ENCODE results near the gene ANXA9.

Gene ANXA9

DNA sequence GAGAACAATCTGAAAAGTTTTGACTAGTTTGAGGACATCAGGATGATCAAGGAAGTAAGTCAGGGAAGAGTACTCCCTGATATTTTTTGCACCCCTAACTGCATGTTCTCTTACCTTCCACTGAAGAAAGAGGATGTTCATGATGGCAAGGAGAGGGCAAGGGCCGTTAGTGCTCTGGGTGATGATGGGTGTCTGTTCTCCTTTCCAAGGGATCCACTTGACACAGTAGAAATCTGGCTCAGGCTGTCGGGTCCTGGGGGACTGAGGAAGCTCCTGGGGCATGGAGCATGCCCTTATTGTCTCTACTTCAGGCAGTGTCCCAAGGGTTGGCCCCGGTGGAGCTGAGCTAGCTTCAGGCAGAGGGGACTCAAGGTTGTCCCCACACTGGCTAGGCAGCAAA lies 20.0 kb downstream of the ANXA9 start:
- Mint-ChIP-seq H3K9me3 (no peaks in the 10 kb centered on the region), H3K27me3 (peaks cover 0 to 5% of the 10 kb centered on the region in 2 donors), H3K4me1 (ENCODE audit: low read depth in 2 of 2) (peaks cover 20% of the 10 kb centered on the region in 2 donors), H3K27ac (no peak overlapping the region), H3K36me3 (ENCODE audit: insufficient read depth) (peaks cover 8% of the 10 kb centered on the region), H3K4me3 (no peak overlapping the region)
- no peak for ATAC-seq (replicated peaks)
- DNase-seq: no peak

DNA sequence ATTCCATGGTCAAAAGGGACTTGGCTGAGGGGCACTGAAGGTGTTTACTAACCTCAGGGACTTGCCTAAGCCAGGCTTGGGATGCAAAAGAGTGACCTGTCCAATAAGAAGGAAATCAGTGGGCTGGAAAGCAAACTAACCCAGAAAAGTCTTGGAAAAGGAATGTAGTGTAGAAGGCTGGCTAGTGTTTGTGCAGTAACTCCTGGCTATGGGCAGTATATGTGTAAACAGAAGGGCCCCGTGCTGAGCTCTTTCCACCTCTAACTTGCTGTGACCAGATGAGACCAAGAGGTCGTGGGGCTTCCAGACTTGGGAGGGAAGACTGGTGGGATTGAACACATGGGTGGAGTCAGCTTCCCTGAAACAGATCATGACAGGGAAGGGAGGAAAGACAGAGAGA lies 20.5 kb downstream of the ANXA9 start:
- no peak for ATAC-seq (replicated peaks)
- Mint-ChIP-seq H3K27ac (peak overlapping the region in 1 of 2 donors; percentile 55), H3K4me1 (ENCODE audit: low read depth in 2 of 2) (peaks cover 25 to 26% of the 10 kb centered on the region in 2 donors), H3K4me3 (peak overlapping the region; percentile 9 to 35), H3K36me3 (ENCODE audit: insufficient read depth) (peaks cover 11% of the 10 kb centered on the region), H3K27me3 (no peaks in the 10 kb centered on the region), H3K9me3 (no peaks in the 10 kb centered on the region)
- DNase-seq: no peak

DNA sequence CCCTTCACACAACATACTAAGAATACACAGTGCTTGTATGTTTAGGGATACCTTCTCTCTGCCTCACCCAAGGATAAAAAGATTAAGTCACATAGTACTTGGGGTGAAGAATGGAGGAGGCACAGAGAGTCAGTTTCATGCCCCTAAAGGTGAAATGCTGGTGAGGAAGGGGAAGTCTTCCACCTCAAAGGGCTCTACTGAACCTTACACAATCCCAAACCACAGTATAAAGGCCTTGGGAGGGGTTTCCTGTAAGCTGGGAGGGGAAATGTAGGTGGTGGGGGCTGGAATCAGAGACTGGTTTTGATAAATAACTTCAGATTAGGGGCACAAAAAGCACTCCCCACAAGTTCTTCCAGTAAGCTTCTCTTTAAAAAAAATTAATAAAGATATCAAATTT lies 21.1 kb downstream of the ANXA9 start:
- Mint-ChIP-seq H3K9me3 (no peaks in the 10 kb centered on the region), H3K36me3 (ENCODE audit: insufficient read depth) (peaks cover 15% of the 10 kb centered on the region), H3K27me3 (no peaks in the 10 kb centered on the region), H3K4me1 (ENCODE audit: low read depth in 2 of 2) (peaks cover 29 to 30% of the 10 kb centered on the region in 2 donors), H3K4me3 (no peak overlapping the region), H3K27ac (peak overlapping the region in 1 of 2 donors; percentile 55)
- no peak for ATAC-seq (replicated peaks)
- no peak for DNase-seq

DNA sequence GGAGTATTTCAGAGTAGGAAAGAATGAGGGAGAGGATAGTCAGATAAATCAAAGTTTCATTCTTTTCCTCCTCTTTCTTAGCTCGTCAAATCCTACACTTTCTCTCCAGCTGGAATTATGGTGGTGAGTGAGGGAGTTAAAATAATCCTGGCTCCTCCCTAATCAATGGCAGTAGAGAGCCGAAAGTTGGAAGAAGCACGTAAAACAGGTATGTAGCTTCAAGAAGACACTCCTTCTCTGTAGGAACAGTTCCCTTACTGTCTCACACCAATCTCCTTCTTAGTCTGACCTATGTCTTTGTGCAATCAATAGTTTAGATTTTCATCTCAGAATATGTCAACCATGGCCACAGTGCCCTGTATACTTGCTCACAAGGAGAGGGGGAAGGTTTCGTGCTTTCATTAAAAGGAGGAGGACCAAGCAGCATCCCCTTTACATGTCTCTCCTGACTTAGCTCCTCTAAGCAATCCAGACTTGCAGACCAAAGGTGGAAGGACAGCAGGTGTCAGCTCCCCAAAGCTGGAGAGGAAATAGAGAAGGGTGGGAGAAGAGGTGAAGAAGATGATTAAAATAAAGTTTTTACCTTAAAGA lies 23.7 kb downstream of the ANXA9 start:
- peaks cover 43 to 46% of the 10 kb centered on the region in 2 donors for H3K4me1 Mint-ChIP-seq (ENCODE audit: low read depth in 2 of 2)
- H3K9me3 Mint-ChIP-seq: no peaks in the 10 kb centered on the region
- H3K36me3 Mint-ChIP-seq (ENCODE audit: insufficient read depth): peaks cover 26% of the 10 kb centered on the region
- peak overlapping the region; percentile 99 for H3K27ac Mint-ChIP-seq
- H3K4me3 Mint-ChIP-seq: peak overlapping the region; percentile 97 to 100
- no peak for DNase-seq
- no peak for ATAC-seq (replicated peaks)
- H3K27me3 Mint-ChIP-seq: no peaks in the 10 kb centered on the region

DNA sequence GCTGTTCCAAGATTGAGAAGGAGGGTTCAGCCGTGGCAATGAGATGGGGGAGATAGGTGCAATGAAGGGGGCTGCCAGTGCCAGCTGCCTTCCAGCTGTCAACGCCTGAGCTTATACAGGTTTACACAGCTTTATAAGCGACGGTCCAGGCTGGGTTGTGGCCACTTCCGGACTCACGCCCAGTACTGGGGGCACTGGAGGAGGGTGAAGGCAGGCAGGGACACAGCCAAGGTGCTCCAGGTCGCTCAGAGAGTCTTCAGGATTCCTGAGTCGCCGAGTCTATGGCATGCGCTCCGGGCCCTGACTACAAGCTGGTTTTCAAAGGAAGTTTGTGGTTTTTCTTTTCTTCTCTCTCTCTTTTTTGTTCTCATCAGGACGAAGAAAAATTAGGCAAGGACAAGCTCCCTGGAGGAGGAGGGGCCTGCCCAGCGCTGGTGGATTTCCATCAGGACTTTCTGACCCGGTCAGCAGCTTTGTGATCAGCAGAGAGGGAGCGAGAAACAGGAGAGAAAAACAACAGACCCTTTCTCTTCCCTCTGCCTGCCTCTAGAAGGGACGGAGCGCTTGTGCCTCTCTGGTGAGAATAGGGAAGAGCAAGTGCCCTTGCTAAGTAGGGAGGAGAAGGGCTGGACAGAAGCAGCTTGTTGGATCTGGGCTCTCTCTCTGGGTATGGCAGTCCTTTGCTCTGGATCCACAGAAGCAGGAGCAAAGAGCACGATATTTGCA lies 24.4 kb downstream of the ANXA9 start, which contains the start of gene MINDY1:
Gene MINDY1 (minus strand): TSS at position 576 of the 726 bp plus-strand sequence. CDS start 4,285 bp downstream, outside the sequence.
- Mint-ChIP-seq H3K9me3 (no peaks in the 10 kb centered on the region), H3K27ac (peak within 1 kb of the TSS; percentile 99), H3K4me1 (ENCODE audit: low read depth in 2 of 2) (peaks cover 46 to 50% of the 10 kb centered on the region in 2 donors), H3K4me3 (peak within 1 kb of the TSS; percentile 97 to 100), H3K36me3 (ENCODE audit: insufficient read depth) (peaks cover 26% of the 10 kb centered on the region), H3K27me3 (no peaks in the 10 kb centered on the region)
- DNase-seq (no peak), ATAC-seq (replicated peaks) (no peak)

DNA sequence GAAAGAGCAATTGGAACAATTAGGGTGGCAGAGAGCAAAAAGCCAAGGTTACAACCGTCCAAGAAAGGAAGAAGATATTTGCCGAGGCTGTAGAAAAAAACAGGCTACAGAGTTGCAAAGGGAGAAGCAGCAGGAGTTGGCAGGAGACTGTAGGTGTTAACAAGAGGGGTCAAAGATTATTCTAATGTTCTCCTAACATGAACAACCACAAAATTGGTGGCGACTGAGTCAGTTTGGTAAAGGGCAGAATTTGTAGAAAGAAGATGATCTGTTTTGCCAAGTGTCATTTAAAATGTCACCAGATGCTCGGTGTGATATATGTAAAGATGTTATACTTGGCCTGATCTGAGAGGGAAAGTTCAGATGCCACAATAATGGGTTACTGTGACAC lies 25.8 kb downstream of the ANXA9 start:
- no peaks in the 10 kb centered on the region for H3K27me3 Mint-ChIP-seq
- ATAC-seq (replicated peaks): no peak
- H3K4me1 Mint-ChIP-seq (ENCODE audit: low read depth in 2 of 2): peaks cover 42 to 47% of the 10 kb centered on the region in 2 donors
- peak overlapping the region; percentile 99 for H3K27ac Mint-ChIP-seq
- no peak for DNase-seq
- H3K9me3 Mint-ChIP-seq: no peaks in the 10 kb centered on the region
- H3K36me3 Mint-ChIP-seq (ENCODE audit: insufficient read depth): peaks cover 26% of the 10 kb centered on the region
- peak overlapping the region; percentile 97 to 100 for H3K4me3 Mint-ChIP-seq

DNA sequence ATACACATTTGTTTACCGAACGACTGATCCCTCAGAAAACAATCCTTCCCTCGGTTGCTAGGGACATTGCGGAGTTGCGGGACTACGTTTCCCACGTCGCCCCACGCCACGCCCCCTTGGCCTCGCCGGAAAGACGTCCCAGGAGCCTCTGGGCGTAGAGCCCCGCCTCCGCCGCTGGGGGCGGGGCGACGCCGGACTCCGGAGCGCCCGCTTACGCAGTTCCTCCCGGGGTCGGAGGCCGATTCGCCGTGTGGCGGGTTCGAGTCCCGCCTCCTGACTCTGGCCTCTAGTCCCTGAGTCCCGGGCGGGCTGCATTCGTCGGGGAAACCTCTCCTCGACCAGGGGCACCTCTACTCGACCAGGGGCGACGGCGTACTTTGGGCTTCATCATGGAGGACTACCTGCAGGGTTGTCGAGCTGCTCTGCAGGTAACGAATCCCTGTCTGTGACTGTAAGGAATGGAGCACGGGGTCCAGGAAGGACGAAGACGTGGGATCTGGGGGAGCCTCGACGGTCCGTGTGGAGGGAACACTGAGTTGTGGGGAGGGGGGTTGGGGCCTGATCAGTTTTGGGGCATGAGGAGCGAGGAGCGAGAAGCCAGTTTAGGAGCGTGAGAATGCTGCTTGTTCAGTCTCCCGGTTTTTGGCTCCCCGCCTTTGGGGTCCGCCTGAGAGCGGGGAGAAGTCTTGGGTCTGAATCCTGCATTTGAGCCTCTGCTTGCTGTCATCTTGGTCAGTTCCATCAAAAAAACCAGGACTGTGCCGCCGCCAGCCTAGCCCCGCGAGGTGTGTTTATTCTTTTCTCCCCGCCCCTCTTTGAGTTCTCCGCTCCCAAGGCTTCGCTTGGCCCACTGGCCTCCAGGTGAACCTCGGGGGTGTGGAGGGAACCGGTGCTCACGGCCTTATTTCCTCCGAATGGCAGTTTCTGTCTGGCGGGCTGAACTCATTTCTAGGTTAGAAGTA lies 26.4 kb downstream of the ANXA9 start, which contains the start of gene PRUNE1:
Gene PRUNE1 (plus strand): TSS at position 206 of the 962 bp plus-strand sequence. CDS start 184 bp downstream, at position 390.
- Mint-ChIP-seq H3K4me3 (peak within 1 kb of the TSS; percentile 97 to 100), H3K27me3 (no peaks in the 10 kb centered on the region), H3K27ac (peak within 1 kb of the TSS; percentile 99), H3K9me3 (no peaks in the 10 kb centered on the region), H3K4me1 (ENCODE audit: low read depth in 2 of 2) (peaks cover 39 to 48% of the 10 kb centered on the region in 2 donors), H3K36me3 (ENCODE audit: insufficient read depth) (peaks cover 26% of the 10 kb centered on the region)
- ATAC-seq (replicated peaks) (peak; percentile 84), DNase-seq (peak; percentile 92 to 97 (median 95))

DNA sequence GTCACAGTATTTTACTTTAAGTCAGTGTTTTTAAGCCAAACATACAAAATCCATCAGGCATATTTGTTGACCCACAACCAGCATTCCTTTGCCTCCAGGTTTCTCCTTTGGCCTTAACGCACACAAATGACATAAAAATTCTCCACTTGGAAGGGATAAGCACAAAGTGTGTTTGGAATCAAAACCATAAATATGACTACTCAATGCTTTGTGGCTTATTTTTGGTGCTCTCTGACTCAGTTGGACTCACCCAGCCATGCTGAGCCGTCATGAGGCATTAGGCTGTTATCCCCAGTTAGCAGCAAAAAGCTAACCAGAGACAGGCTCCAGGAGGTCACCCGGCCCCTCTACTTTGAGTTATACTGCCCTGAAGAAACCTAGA lies 27.1 kb downstream of the ANXA9 start:
- Mint-ChIP-seq H3K4me1 (ENCODE audit: low read depth in 2 of 2) (peaks cover 39 to 50% of the 10 kb centered on the region in 2 donors), H3K4me3 (peak overlapping the region; percentile 97 to 100), H3K9me3 (no peaks in the 10 kb centered on the region), H3K27ac (peak overlapping the region; percentile 99), H3K27me3 (no peaks in the 10 kb centered on the region), H3K36me3 (ENCODE audit: insufficient read depth) (peaks cover 26% of the 10 kb centered on the region)
- no peak for ATAC-seq (replicated peaks)
- DNase-seq: no peak

DNA sequence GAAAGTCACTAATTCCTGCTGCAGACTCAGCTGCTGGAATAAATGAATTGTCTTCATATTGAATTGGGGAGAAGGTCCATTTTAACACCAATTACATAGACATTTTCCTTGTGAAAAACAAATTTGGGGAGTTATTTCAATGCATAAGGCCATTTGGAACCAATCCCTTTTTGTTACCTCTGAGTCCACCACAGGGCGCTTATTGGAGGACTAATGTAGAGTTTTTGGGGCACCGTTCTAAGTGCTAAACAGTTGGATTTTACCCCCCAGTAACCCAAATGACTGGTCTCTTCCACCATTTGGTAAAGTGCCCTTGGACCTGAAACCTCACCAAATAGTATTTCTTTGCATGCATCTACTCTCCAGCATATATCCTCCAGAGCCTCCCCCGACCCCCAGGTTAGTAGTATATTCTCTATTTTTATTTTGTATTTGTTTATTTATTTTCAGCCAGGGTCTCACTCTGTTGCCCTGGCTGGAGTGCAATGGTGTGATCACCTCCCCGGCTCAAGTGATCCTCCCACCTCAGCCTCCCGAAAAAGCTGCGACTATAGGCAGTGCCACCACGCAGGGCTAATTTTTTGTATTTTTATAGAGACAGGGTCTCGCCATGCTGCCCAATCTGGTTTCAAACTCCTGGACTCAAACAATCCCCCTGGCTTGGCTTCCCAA lies 27.7 kb downstream of the ANXA9 start:
- Mint-ChIP-seq H3K36me3 (ENCODE audit: insufficient read depth) (peaks cover 28% of the 10 kb centered on the region), H3K27ac (peak overlapping the region; percentile 99), H3K9me3 (no peaks in the 10 kb centered on the region), H3K4me3 (peak overlapping the region; percentile 97 to 100), H3K27me3 (no peaks in the 10 kb centered on the region), H3K4me1 (ENCODE audit: low read depth in 2 of 2) (peaks cover 39 to 50% of the 10 kb centered on the region in 2 donors)
- ATAC-seq (replicated peaks) (no peak), DNase-seq (no peak)

DNA sequence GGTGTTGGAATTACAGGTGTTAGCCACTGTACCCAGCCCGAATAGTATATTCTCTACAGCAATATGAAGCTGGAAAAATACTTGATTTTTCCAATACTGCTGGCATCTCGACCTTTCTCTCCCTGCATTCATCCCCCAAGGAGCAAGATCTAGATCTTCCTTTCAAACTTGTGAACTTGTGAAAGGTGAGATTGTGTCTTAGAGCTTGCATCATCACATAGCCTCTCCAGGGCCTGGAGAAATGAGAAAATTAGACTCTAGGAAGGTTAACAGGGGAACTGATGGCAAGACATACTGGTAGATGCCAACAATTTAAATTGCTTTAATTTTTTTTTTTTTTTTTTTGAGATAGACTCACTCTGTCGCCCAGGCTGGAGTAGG lies 28.2 kb downstream of the ANXA9 start:
- H3K4me1 Mint-ChIP-seq (ENCODE audit: low read depth in 2 of 2): peaks cover 39 to 50% of the 10 kb centered on the region in 2 donors
- H3K27ac Mint-ChIP-seq: peak overlapping the region in 1 of 2 donors; percentile 99
- no peak for ATAC-seq (replicated peaks)
- no peaks in the 10 kb centered on the region for H3K9me3 Mint-ChIP-seq
- H3K4me3 Mint-ChIP-seq: peak overlapping the region; percentile 33 to 97
- peaks cover 30% of the 10 kb centered on the region for H3K36me3 Mint-ChIP-seq (ENCODE audit: insufficient read depth)
- no peaks in the 10 kb centered on the region for H3K27me3 Mint-ChIP-seq
- no peak for DNase-seq

DNA sequence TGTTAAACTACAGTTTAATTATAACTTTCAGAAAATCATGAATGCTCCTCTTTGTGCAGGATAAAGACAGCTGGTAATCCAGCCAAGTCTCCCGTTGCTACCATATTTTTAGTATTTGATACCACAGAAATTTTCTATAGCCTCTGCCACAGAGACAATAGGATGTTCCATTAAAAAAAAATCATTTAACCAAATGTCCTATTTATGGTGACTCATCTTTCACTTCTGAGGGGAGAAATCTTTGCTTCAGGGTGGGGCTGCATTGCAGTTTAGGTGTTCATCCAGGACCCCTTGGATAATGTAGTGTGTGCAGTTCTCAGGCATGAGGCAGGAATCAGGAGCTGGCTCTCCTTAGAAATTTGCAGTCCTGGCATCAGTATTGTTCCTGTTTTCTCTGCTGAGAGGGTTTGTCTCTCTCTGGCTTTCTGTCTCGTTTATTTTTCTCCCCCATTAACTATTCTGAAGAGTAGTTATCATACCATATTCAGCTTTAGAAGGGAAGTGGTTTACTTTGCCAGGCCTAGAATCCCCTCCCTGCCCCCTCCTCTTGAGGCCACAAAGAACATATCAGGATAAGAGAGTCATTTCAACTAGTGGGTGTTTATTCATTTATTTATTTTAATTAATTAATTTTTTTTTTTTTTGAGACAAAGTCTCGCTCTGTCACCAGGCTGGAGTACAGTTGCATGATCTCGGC lies 29.2 kb downstream of the ANXA9 start:
- DNase-seq: no peak
- H3K27ac Mint-ChIP-seq: peak overlapping the region in 1 of 2 donors; percentile 25
- H3K27me3 Mint-ChIP-seq: no peaks in the 10 kb centered on the region
- H3K9me3 Mint-ChIP-seq: no peaks in the 10 kb centered on the region
- peaks cover 28% of the 10 kb centered on the region for H3K36me3 Mint-ChIP-seq (ENCODE audit: insufficient read depth)
- no peak overlapping the region for H3K4me3 Mint-ChIP-seq
- no peak for ATAC-seq (replicated peaks)
- H3K4me1 Mint-ChIP-seq (ENCODE audit: low read depth in 2 of 2): peaks cover 32 to 45% of the 10 kb centered on the region in 2 donors

DNA sequence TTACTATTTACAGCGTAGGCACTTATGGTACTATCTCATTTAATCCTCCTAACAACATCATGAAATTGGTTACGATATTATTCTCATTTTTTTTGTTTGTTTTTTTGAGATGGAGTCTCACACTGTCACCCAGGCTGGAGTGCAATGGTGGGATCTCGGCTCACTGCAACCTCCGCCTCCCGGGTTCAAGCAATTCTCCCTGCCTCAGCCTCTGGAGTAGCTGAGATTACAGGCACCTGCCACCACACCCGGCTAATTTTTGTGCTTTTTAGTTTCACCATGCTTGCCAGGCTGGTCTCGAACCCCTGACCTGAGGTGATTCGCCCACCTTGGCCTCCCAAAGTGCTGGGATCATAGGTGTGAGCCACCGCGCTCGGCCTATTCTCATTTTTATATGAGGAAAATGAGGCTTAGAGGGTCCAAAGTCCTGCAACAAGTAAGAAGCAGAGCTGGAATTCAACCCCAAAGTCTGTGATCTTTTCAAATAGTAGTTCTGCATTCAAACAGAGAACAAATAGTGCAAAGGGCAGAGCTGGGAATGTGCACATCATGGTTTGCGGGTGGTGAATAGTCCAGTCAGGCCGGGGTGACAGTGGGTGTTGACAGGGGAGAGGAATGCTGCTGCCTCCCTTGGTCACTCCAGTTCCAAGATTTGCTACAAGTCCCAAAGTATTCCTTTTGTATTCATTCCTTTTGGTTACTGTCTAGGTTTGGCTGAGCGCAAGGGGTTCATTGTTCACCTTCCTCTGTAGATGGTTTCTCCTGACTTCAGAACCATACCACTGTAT lies 30.8 kb downstream of the ANXA9 start:
- Mint-ChIP-seq H3K27me3 (no peaks in the 10 kb centered on the region), H3K27ac (no peak overlapping the region), H3K36me3 (ENCODE audit: insufficient read depth) (peaks cover 24% of the 10 kb centered on the region), H3K9me3 (no peaks in the 10 kb centered on the region), H3K4me1 (ENCODE audit: low read depth in 2 of 2) (peaks cover 18 to 30% of the 10 kb centered on the region in 2 donors), H3K4me3 (no peak overlapping the region)
- ATAC-seq (replicated peaks) (no peak), DNase-seq (no peak)
